Stimulated activated CD4-positive, alpha-beta T cell treated with anti-CD3 and anti-CD28 coated beads, Interleukin-1b, Interleukin-23, amount 100 ng/mL, for 48 hours (primary cell): ENCODE measurements around the gene ABCA2.
A peak's percentile ranks its signal among the peaks of the same experiment; 100 is the strongest.
"Not testable (repeated sequence)": the region's sequence is repeated elsewhere in the genome, so short reads cannot be mapped to it uniquely, and the experiment has no call there.

ENCODE experiments used
- DNase-seq: peaks from one replicate; pipeline ENCODE4 v3.0.0-alpha.2; 2020

ABCA2 gene

GRCh38 chr9:137027369-137028262, at the start of gene ABCA2:
ABCA2 (minus strand) TSS chr9:137028237; CDS start chr9:137028140, 97 bp downstream.
- no peak for DNase-seq

- DNase-seq: peak; percentile 40
Observed at GRCh38 chr9:137077010-137077747, 49.1 kb upstream of the ABCA2 start, which contains the start of gene UAP1L1. UAP1L1 (plus strand) TSS chr9:137077517; CDS start chr9:137077533, 16 bp downstream.

- no peak for DNase-seq
Observed at GRCh38 chr9:137076636-137077009, 48.6 kb upstream of the ABCA2 start.

GRCh38 chr9:137075275-137075775, 47.3 kb upstream of the ABCA2 start:
- no peak for DNase-seq

DNA sequence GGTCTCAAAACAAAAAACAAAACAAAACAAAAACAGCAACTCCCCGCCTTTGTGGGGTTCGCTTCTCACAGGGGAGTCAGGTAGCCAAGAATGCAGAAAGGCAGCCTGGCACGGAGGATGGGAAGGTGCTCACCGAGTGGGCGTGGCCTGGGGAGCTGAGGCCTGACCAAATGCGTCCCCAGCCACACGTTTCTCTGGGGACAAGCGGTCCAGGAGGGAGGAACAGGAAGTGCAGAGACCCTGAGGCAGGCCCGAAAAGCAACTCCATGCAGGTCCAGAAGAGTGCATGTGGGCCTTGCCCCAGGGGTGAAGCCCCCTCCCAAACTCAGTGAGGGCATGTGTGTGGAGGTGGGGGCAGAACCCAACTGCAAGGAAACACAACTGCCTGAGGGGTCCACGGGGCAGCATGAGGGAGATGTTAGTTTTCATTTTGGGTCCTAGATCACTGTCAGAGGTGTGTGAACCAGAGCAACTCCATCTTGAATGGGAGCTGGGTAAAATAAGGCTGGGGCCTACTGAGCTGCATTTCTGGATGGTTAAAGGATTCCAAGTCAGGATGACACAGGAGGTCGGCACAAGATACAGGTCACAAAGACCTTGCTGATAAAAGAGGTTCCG, 46.7 kb upstream of the ABCA2 start:
- no peak for DNase-seq

GRCh38 chr9:137073992-137074399, 46.0 kb upstream of the ABCA2 start:
- DNase-seq: no peak

DNA sequence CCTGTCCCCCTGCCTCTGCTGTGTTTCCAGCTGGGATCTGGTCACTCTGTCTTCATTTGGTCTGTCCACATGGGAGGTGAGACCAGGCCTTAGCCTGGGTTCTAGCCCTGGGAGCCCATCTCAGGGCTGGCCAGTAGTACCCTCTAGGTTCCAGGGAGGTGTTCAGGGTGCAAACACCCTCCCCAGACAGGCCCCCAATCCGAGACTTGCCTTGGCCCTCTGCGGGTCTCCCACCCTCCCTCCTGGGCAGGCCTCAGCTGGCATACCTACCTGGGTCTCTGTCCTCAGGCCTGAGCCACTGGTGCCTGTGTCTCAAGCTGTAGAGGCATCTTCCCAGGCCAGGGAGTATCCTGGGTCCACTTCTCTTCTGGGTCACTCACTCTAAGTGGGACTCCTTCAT, 43.2 kb upstream of the ABCA2 start:
- no peak for DNase-seq

DNA sequence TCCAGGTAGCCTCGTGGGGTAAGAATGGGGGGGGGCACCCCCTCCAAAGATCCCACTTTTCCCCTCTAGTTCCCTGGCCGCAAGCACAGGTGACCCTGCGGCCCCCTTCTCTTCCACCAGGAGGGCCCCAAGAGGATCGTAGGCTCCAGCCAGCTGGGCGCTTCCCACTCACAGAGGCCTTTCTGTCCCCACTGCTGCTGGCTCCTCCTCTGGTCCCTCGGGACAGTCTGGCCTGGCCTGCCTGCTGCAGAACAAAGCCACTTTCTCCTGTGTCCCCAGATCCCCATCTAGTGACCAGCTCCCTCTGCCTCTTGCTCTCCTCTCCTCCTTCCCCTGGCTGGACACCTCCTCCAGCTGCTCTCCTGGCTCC, 42.9 kb upstream of the ABCA2 start:
- DNase-seq: no peak

- DNase-seq: peak; percentile 84
Observed at GRCh38 chr9:137070201-137070905, 42.3 kb upstream of the ABCA2 start, which contains the start of gene SAPCD2. SAPCD2 (minus strand) TSS chr9:137070557; CDS start chr9:137070460, 97 bp downstream.

DNA sequence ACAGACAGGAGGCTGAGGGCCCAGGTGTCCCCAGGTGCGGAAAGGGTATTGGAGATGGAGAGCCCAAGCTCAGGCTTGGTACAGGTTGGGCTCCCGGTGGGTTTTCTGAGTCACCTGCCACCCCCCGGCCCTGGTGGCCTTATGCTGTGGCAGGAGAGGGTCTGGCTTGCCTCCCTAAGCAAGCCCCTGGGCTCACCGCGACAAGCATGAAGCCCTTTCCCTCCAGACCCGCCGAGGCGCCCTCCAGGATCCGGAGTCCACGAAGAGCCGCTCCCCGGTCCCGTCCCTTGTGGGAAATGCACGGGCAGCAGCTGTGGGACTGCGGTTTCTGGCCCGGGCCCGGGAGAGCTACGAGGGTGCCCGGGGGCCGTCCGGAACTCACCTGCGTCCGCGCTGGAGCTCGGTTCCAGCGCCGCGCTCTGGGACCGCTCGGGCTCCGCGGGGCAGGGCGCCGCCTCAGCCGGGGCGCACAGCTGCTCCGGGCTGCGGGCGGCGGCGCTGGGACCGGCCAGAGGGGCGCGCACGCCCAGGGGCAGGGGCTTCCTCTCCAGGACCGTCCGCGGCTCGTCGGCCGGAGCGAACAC, 41.6 kb upstream of the ABCA2 start:
- no peak for DNase-seq

DNA sequence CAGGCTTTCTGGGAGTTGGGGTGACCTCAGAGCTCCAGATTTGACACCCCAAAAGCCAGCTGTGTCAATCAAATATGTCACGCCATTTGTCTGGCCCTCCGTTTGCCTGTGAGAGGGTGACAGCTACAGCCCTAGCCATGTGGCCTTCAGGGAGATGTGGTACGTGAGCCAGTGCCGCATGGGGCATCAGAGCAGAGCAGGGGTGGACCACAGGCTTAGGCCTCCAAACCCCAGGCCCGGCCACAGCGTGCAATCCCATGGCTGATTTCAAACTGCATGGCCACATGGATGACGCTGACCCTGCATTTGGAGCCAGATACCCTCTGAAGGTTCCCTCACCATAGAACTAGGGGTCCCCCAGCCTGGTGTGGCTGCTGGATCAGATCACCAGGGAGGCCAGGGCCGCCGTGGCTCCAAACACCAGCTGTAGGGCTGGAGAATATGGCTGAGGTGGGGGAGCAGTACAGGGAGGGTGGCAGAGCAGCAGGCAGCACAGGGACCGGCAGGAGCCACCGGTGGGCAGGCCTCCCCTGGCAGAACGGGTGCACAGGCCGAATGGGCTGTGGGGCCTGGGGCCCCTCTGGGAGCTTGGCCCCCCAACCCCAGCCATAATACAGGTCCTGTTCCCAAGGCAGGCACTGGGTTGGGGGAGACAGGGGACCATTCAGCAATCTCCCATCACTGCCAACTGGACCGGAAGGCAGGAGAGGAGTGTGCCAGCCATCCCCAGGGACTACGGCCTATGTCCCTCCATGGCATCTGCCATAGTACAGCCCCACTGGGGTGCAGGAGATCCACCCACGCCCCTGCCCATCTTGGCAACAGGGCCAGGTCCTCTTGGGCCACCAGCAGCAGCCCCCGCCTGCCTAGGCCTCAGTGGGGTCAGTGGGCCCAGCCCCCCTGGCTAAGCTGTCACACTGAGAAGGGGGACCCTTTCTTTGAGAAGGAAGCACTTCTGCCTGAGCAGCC, 40.8 kb upstream of the ABCA2 start:
- no peak for DNase-seq

- DNase-seq: peak; percentile 86
Observed at GRCh38 chr9:137067860-137068538, 40.0 kb upstream of the ABCA2 start.

GRCh38 chr9:137066096-137066861, 38.2 kb upstream of the ABCA2 start:
- DNase-seq: no peak

DNA sequence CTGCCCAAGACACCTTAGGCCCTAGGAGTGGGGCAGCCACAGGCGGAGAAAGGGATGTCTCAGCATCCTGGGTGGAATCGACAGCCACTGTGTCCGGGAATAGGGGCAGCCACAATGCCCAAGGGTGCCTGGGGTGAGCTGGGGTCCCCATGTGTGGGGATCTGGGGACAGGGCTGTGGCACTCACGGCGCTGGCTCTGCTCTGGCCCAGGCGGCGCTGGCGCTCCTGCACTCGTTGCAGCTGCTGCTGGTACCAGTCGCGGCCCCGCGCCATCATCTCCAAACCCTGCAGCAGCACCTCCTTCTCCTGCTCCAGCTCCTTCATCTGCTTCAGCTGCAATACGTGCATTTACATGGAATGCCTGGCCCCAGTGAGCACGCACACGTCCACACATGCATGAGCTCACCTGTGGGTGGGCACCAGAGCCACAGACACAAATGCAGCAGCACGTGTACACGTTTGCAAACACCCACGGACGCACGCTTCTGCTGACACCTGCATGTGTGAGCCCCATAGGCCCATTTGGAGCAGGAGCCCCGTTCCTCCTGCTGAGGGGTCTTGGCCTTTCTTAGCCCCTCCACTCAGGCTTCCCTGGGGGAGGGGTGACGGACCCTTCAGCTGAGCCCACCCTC, 37.4 kb upstream of the ABCA2 start:
- DNase-seq: no peak

DNA sequence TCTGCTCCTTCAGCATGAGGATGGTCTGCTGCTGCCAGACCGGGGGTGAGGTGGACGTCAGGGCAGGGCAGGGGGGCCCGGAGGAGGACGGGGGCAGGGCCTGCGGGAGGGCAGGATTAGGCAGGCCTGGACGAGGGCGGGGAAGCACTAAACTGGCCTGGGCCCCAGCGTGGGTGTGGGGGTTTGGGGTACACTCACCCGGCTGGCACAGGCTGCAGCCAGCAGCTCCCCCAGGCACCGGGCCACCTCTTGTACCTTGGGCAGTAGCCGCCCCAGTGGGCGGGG, 36.8 kb upstream of the ABCA2 start:
- DNase-seq: no peak

DNA sequence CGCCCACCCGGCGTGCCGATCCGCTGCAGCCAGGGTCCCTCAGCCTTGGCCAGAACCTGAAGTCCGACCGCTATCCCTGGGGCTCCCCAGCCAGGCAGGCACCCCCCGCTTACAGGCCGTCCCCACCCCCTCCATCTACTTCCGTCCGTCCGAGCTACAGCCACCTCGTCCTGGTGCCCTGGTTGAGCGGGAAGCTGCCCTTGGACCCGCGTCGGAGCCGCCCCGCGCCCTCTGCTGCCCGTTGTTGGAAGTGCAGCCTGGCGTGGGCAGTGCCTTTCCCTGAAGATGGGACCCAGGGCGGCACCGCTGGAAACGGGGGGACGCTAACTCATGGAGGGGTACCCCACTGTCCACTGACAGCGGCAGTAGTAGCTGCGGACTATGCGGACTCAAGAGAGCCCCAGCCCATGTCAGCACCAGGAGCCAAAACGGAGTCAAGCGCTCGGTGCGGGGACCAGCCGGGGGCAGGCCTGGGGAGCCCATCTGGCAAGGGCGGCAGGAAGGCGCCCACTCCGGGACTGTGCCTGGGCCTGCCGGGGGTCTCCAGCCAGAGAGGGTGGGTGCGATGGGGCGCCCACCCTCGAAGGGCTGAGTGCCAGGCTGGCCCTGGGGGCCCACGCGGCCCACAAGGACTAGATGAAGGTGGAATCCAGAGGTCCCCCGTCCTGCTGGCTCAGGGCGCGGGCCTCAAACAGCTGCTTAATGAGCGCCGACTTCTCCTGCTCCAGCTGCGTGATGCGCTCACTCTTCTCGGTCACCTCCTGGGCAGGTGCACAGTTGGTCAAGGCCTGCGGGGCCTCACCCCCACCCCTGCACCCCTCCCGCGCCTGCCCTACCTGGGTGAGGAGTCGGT, 36.2 kb upstream of the ABCA2 start:
- DNase-seq: peak; percentile 49

DNA sequence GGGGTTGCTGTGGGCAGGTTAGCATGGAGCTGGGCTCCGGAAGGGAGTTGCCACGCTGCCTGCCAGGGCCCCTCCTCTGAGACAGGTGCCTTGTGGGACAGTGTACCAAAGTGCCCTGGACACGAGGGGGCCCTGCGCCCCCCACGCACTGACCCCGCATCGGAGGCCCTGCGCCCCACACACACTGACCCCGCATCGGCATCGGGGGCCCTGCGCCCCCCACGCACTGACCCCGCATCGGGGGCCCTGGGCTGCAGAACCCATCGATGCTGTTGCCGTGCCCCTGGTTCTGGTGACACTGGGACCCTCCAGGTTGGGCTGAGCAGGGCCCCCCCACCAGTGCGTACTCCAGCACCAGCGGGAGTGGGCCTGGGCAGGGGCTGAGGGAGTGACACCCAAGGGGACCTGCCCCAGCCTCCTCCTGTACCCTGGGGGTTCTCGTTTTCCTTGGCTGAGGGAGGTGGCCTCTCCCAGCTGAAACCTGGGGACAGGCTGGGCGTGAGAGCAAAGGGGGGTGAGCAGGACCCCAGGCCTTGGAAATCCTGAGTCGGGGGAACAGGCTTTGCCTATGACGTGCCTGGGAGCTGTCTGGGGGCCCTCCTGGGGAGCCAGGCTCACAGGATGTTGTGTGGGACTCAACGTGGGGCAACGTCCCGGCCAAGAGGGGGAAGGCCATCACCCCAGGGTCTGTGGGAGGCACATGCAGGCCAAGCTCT, 35.4 kb upstream of the ABCA2 start:
- DNase-seq: no peak

DNA sequence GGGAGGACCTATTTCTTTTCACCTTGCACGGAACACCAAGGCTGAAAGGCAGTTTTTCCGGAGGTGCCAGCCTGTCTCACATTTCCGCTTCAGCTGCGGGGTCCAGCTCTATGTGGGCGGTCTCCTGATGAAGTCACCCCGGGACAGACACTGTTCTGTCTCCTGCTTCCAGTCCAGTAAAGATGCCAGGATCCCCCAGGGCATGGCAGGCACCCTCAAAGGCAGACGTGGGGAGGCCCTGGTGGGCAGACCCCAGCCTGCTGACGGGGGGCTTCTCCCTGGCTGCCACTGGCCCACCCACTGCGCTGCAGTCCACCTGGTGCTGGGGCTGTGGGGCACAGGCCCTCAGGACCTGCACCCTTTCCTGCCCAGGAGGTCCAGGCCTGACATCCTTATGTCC, 34.8 kb upstream of the ABCA2 start:
- not testable (repeated sequence) for DNase-seq
